ACHN (cell line): ENCODE results near the gene HBQ1.
"Not testable (repeated sequence)": the region's sequence is repeated elsewhere in the genome, so short reads cannot be mapped to it uniquely, and the experiment has no call there.

ENCODE experiments used
- DNase-seq: peaks from one replicate; pipeline ENCODE4 v3.0.0-alpha.2; 2015
- in situ Hi-C: cut with HindIII; loops from 2 replicates; pipeline ENCODE4 v1.10.0; 2017; ENCODE audit warnings: low sequenced_read_pairs, low pct_ligation_motif_present, low pct_unique_long_range_greater_than_20kb

Gene HBQ1

DNA sequence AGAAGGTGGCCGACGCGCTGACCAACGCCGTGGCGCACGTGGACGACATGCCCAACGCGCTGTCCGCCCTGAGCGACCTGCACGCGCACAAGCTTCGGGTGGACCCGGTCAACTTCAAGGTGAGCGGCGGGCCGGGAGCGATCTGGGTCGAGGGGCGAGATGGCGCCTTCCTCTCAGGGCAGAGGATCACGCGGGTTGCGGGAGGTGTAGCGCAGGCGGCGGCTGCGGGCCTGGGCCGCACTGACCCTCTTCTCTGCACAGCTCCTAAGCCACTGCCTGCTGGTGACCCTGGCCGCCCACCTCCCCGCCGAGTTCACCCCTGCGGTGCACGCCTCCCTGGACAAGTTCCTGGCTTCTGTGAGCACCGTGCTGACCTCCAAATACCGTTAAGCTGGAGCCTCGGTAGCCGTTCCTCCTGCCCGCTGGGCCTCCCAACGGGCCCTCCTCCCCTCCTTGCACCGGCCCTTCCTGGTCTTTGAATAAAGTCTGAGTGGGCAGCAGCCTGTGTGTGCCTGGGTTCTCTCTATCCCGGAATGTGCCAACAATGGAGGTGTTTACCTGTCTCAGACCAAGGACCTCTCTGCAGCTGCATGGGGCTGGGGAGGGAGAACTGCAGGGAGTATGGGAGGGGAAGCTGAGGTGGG is 6.9 kb upstream of the HBQ1 start:
- in situ Hi-C loops, DNase-seq: not testable (repeated sequence)

DNA sequence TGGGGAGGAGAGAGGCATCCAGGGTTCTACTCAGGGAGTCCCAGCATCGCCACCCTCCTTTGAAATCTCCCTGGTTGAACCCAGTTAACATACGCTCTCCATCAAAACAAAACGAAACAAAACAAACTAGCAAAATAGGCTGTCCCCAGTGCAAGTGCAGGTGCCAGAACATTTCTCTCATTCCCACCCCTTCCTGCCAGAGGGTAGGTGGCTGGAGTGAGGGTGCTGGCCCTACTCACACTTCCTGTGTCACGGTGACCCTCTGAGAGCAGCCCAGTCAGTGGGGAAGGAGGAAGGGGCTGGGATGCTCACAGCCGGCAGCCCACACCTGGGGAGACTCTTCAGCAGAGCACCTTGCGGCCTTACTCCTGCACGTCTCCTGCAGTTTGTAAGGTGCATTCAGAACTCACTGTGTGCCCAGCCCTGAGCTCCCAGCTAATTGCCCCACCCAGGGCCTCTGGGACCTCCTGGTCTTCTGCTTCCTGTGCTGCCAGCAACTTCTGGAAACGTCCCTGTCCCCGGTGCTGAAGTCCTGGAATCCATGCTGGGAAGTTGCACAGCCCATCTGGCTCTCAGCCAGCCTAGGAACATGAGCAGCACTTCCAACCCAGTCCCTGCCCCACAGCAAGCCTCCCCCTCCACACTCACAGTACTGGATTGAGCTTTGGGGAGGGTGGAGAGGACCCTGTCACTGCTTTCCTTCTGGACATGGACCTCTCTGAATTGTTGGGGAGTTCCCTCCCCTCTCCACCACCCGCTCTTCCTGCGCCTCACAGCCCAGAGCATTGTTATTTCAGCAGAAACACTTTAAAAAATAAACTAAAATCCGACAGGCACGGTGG is 6.1 kb upstream of the HBQ1 start:
- peak; percentile 25 for DNase-seq
- in situ Hi-C loops = not testable (repeated sequence)

DNA sequence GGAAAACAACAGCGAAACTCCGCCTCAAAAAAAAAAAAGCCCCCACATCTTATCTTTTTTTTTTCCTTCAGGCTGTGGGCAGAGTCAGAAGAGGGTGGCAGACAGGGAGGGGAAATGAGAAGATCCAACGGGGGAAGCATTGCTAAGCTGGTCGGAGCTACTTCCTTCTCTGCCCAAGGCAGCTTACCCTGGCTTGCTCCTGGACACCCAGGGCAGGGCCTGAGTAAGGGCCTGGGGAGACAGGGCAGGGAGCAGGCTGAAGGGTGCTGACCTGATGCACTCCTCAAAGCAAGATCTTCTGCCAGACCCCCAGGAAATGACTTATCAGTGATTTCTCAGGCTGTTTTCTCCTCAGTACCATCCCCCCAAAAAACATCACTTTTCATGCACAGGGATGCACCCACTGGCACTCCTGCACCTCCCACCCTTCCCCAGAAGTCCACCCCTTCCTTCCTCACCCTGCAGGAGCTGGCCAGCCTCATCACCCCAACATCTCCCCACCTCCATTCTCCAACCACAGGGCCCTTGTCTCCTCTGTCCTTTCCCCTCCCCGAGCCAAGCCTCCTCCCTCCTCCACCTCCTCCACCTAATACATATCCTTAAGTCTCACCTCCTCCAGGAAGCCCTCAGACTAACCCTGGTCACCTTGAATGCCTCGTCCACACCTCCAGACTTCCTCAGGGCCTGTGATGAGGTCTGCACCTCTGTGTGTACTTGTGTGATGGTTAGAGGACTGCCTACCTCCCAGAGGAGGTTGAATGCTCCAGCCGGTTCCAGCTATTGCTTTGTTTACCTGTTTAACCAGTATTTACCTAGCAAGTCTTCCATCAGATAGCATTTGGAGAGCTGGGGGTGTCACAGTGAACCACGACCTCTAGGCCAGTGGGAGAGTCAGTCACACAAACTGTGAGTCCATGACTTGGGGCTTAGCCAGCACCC is 5.0 kb upstream of the HBQ1 start:
- DNase-seq = no peak
- in situ Hi-C loops = no loop called here

DNA sequence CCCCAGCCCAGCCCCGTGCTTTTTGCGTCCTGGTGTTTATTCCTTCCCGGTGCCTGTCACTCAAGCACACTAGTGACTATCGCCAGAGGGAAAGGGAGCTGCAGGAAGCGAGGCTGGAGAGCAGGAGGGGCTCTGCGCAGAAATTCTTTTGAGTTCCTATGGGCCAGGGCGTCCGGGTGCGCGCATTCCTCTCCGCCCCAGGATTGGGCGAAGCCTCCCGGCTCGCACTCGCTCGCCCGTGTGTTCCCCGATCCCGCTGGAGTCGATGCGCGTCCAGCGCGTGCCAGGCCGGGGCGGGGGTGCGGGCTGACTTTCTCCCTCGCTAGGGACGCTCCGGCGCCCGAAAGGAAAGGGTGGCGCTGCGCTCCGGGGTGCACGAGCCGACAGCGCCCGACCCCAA is 4.3 kb upstream of the HBQ1 start:
- in situ Hi-C loops, DNase-seq: not testable (repeated sequence)

DNA sequence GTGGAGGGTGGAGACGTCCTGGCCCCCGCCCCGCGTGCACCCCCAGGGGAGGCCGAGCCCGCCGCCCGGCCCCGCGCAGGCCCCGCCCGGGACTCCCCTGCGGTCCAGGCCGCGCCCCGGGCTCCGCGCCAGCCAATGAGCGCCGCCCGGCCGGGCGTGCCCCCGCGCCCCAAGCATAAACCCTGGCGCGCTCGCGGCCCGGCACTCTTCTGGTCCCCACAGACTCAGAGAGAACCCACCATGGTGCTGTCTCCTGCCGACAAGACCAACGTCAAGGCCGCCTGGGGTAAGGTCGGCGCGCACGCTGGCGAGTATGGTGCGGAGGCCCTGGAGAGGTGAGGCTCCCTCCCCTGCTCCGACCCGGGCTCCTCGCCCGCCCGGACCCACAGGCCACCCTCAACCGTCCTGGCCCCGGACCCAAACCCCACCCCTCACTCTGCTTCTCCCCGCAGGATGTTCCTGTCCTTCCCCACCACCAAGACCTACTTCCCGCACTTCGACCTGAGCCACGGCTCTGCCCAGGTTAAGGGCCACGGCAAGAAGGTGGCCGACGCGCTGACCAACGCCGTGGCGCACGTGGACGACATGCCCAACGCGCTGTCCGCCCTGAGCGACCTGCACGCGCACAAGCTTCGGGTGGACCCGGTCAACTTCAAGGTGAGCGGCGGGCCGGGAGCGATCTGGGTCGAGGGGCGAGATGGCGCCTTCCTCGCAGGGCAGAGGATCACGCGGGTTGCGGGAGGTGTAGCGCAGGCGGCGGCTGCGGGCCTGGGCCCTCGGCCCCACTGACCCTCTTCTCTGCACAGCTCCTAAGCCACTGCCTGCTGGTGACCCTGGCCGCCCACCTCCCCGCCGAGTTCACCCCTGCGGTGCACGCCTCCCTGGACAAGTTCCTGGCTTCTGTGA is 3.5 kb upstream of the HBQ1 start, which contains the start of gene HBA1:
HBA1 (plus strand) TSS at position 204 of the 906 bp plus-strand sequence; CDS start at position 241, 37 bp downstream.
- DNase-seq, in situ Hi-C loops: not testable (repeated sequence)

DNA sequence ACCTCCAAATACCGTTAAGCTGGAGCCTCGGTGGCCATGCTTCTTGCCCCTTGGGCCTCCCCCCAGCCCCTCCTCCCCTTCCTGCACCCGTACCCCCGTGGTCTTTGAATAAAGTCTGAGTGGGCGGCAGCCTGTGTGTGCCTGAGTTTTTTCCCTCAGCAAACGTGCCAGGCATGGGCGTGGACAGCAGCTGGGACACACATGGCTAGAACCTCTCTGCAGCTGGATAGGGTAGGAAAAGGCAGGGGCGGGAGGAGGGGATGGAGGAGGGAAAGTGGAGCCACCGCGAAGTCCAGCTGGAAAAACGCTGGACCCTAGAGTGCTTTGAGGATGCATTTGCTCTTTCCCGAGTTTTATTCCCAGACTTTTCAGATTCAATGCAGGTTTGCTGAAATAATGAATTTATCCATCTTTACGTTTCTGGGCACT is 2.9 kb upstream of the HBQ1 start:
- in situ Hi-C loops = no loop called here
- no peak for DNase-seq

DNA sequence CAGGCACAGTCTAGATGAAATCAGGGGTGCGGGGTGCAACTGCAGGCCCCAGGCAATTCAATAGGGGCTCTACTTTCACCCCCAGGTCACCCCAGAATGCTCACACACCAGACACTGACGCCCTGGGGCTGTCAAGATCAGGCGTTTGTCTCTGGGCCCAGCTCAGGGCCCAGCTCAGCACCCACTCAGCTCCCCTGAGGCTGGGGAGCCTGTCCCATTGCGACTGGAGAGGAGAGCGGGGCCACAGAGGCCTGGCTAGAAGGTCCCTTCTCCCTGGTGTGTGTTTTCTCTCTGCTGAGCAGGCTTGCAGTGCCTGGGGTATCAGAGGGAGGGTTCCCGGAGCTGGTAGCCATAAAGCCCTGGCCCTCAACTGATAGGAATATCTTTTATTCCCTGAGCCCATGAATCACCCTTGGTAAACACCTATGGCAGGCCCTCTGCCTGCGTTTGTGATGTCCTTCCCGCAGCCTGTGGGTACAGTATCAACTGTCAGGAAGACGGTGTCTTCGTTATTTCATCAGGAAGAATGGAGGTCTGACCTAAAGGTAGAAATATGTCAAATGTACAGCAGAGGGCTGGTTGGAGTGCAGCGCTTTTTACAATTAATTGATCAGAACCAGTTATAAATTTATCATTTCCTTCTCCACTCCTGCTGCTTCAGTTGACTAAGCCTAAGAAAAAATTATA is 2.1 kb upstream of the HBQ1 start:
- DNase-seq = no peak

DNA sequence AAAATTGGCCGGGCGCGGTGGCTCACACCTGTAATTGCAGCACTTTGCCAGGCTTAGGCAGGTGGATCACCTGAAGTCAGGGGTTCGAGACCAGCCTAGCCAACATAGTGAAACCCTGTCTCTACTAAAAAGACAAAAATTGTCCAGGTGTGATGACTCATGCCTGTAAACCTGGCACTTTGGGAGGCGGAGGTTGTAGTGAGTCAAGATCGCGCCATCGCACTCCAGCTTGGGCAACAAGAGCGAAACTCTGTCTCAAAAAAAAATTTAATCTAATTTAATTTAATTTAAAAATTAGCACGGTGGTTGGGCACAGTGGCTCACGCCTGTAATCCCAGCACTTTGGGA is 1.6 kb upstream of the HBQ1 start:
- DNase-seq = no peak
- in situ Hi-C loops = no loop called here

More for the DNA sequence above, 2.1 kb upstream of the HBQ1 start:
- in situ Hi-C loops = no loop called here

DNA sequence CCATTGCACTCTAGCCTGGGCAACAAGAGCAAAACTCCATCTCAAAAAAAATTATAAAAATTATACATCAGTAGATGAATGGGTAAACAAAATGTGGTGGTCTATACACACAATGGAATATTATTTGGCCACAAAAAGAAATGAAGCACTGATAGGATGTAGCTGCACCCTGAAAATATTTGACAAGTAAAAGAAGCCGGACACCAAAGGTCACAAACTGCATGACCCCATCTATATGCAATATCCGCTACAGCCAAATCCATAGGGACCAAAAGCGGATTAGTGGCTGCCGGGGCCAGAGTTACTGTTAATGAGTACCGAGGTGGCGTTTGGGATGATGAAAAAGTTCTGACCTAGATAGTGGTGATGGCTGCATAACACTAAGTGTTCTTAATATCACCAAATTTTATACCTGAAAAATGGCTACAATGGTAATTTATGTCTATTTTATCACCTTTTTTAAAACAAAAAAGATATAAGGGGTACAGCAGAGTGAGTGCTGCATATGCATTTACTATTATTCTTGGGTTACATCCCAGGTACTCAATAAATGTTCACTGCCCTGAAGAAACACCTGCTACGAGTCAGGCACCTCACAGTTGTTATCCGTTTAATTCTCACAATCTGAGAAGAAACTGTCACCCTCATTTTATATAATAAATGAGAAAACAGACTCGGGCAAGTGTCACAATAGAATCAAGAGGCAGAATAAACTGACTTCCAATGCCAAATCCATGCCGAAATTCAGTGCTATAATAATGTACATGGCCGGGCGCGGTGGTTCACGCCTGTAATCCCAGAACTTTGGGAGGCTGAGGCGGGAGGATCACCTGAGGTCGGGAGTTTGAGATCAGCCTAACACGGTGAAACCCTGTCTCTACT is 807 bp upstream of the HBQ1 start:
- no peak for DNase-seq

DNA sequence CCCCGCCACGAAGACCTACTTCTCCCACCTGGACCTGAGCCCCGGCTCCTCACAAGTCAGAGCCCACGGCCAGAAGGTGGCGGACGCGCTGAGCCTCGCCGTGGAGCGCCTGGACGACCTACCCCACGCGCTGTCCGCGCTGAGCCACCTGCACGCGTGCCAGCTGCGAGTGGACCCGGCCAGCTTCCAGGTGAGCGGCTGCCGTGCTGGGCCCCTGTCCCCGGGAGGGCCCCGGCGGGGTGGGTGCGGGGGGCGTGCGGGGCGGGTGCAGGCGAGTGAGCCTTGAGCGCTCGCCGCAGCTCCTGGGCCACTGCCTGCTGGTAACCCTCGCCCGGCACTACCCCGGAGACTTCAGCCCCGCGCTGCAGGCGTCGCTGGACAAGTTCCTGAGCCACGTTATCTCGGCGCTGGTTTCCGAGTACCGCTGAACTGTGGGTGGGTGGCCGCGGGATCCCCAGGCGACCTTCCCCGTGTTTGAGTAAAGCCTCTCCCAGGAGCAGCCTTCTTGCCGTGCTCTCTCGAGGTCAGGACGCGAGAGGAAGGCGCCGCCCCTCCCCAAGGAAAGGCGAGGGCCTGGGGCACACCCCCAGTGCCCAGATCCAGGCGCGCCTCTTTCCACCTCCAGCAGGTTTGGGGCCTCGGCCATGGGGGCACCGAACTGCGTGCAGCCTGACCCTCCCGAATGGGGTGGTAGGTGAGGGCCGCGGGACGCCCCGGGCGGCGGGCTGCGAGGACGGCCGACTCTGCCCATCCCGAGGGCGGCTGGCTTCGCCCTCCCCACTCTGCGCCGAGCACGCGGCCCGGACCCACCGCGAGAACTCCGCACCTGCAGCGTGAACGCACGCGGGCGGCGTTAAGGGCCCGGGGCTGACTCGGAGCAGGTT is 664 bp downstream of the HBQ1 start:
- in situ Hi-C loops = no loop called here
- DNase-seq = peak; percentile 84

More for the DNA sequence above, 807 bp upstream of the HBQ1 start:
- in situ Hi-C loops = no loop called here

DNA sequence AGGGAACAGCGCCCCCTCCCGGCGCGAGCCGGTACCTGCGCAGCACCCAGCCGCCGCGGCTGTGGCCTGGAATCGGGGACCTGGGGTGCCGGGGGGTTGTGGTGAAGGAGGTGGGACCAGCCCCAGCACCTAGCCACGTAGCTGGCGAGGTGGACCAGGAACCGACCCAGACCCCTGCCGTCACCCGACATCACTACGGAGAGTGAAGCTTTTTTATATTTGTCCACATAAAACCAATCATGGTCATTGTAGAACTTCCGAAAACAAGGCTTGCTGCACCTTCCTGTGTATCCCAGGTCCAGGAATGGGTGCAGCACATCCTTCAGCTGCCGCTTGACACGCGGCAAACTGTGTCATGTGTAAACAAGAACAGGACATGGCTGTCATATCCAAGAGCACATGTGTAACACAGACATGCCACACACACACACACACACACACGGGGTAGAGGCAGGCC is 1.3 kb downstream of the HBQ1 start:
- DNase-seq = no peak
- in situ Hi-C loops = no loop called here

DNA sequence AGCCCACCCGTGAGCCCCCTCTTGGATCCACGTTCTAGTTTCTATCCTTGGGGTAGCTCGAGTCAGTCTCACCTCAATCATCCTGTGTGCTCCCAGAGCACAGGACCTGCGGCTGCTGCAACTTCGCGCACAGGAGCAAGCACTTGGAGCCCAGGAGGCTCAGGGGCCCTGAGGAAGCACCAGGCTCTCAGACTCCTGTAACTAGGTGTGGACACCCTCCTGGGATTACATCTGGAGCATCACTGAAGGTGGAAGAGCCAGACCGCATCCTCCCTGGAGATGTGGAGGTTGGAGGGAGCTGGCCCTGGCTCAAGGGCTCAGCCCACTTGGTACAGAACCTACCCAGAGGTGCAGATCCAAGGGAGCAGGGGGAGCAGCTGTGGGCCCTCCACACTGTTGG is 2.7 kb downstream of the HBQ1 start:
- in situ Hi-C loops = no loop called here
- DNase-seq = no peak

DNA sequence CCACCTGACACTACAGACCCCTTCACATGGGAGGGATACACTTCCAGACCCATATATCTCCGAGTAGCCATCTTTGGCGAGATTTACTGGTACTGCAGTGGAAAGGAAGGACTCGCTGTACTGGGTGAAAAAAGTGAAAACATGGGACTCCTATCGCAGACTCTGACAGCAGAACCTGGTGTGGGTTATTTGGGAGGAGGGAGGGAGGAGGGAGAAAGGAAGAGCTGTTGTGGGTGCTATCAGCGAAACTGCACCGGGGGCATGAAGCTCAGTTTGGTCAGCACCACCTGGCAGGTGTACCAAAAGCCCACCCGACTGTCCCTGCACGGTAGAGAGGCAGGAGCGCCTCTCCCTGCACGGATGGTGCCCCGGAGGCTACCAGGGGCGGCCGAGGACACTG is 5.0 kb downstream of the HBQ1 start:
- in situ Hi-C loops = no loop called here
- DNase-seq = no peak

DNA sequence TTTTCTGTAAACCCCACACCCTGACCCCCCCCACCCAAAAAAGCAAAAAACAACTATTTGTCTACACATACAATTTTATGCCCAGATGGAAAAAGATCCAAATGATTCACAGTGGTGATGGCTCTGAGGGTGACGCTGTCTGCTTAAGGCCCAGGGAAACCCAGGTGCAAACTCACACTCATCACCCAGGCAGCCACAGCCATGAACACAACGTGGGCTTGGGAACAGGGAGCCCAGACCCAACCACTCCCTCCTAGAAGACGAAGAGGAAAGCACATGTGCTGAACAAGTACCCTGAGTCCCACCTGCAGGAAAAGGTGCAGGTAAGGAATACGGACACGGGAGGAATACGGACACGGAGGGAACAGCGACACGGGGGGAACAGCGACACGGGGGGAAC is 5.4 kb downstream of the HBQ1 start:
- in situ Hi-C loops = no loop called here
- DNase-seq = no peak

DNA sequence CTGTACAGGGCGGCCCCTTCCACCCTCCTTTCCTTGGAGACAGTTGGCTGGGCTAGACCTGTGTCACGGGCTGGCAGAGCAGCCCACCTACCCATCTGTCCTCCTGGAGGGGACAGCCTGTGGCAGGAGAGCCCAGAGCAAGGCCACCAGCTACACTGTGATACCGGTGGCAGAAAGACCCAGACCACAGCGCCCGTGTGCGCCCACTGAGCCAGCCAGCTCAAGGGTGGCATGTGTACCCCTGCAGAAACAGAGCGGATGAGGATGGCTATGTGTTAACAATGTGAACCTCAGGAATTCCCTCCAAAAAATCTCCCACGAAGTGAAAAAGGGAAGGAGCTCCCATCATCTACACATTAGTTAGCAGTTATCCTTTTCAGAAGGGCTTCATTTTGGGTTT is 7.1 kb downstream of the HBQ1 start:
- DNase-seq = no peak
- in situ Hi-C loops = no loop called here

DNA sequence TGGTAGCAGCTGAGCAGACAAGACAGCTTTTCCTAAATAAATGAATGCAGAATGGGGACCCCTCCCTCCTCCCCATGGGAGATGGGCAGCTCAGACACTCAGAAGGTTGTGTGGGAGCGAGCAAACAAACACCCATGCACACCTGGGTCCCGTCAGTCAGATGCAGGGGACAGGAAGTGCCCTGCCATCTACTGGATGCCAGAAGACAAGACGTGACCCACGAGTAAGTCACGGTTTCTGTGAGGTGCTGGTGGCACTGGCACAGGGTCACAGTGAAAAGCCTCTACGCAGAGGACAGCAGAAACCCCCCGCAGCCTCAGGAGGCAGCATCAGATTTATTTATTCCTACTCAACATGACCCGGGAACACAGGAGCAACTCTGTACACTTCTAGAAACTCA is 8.4 kb downstream of the HBQ1 start:
- in situ Hi-C loops = no loop called here
- no peak for DNase-seq
